HCT116 (cell line): ENCODE data around the gene ZNF318.

Source experiments
- JUND ChIP-seq: IDR thresholded peaks from 2 replicates; pipeline ENCODE4 v1.6.1; 2012
- TF ChIP-seq, protein P1 (sequence below), 3 experiments: fragments of 200-600 bp in 1 of 3; sonication (generic) in 1 of 3; IDR thresholded peaks in 2 of 3; conservative IDR thresholded peaks in 1 of 3; 2 replicates each; pipeline ENCODE4 v1.5.1; 2012 to 2017; ENCODE audit warnings: low read depth in 2 of 3, low read length in 2 of 3, antibody characterized with exemption in 1 of 3, borderline replicate concordance in 1 of 3, control low read depth in 1 of 3, mild to moderate bottlenecking in 1 of 3, mixed read lengths in 1 of 3, mixed run types in 1 of 3, moderate library complexity in 1 of 3; ENCODE audit not compliant: insufficient read depth in 1 of 3

DNA sequence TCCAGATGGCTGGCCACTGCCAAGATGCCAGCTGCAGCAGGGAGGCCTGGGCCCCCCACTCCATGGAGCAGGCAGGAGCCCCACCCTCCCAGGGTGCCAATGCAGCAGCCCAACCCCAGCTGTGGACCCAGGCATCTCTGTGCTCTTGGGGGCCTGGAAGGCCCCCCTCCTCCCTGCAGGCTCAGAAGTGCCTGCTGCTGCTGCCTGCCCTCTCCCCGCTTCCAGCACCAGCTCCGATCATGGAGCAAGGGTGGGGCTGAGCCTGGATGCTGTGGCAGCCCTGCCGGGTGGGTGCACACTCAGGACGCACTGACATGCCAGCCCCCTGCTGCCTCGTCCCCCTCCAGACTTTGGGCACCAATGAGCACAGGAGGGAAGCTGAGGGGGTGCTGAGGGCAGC, 43.1 kb upstream of the ZNF318 start:
- TF ChIP-seq, protein P1, sequence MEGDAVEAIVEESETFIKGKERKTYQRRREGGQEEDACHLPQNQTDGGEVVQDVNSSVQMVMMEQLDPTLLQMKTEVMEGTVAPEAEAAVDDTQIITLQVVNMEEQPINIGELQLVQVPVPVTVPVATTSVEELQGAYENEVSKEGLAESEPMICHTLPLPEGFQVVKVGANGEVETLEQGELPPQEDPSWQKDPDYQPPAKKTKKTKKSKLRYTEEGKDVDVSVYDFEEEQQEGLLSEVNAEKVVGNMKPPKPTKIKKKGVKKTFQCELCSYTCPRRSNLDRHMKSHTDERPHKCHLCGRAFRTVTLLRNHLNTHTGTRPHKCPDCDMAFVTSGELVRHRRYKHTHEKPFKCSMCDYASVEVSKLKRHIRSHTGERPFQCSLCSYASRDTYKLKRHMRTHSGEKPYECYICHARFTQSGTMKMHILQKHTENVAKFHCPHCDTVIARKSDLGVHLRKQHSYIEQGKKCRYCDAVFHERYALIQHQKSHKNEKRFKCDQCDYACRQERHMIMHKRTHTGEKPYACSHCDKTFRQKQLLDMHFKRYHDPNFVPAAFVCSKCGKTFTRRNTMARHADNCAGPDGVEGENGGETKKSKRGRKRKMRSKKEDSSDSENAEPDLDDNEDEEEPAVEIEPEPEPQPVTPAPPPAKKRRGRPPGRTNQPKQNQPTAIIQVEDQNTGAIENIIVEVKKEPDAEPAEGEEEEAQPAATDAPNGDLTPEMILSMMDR (IDR thresholded peaks at IDR 0.05 in 2 of 3, conservative IDR thresholded peaks at IDR 0.05 in 1 of 3; ENCODE audit: borderline replicate concordance in 1 of 3, insufficient read depth in 1 of 3, low read depth in 2 of 3, low read length in 2 of 3): no peak
- TF ChIP-seq JUND: no peak
